Stimulated activated CD8-positive, alpha-beta memory T cell treated with anti-CD3 and anti-CD28 coated beads, Interleukin-12 subunit alpha, Interleukin-12 subunit beta, amount 100 ng/mL, for 24 hours (primary cell): ENCODE results near the gene ZIK1.

ENCODE experiments used
- DNase-seq: peaks from one replicate; pipeline ENCODE4 v3.0.0-alpha.2; 2020; ENCODE audit errors: extremely low read depth

The ZIK1 gene

DNA sequence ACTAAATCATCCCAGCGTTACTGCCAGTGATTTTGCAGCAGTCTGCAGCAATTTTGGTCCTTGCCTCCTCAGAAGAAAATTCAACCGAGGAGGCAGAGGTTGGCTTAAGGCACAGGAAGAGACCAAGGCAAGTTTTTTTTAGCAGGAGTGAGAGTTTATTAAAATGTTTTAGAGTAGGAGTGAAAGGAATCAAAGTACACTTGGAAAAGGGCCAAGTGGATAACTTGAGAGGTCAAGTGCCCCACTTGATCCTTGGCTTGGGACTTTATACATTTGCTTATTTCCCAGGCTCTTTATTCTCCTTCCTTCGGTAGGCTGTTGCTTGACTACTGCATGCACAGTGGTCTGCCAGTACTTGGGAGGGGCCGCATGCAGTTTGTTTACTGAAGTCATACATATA, 27.2 kb downstream of the ZIK1 start:
- DNase-seq: no peak

DNA sequence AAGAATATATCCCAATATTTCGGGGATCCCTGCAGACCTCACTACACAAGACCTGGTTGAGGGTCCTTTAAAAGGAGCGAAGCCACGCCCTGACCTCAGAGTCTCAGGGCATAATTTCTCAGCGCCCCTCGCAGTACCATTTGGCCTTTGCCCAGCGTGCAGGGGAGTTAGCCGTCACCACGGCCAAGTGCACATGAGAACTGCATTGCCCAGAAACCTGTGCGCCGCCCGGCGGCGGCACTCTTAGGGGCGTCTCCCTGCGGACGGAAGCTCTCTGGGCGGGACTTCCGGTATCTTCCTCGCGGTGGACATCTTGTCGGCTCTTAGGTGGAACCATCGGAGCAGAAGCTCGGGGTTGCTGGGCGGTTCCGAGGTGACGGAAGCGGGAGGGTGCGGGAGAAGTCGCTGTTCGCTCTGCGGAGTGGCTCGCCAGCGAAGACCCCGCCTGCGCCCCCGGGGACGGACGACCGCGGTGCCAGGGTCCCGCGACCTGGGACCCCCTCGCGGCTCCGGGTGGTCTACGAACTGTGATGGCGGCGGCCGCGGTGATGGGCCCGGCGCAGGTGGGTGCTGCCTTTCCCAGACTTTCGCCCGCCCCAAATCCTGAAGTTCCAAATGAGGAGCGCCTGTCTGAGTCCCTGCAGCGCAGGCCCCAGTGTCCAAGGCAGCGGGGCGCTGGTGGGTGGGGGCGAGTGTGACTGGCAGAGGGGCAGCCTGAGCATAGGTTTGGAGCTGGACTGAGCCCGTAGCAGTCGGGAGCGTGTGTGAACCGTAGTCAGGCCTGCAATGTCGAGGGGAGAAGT, 30.2 kb downstream of the ZIK1 start, which contains the start of gene ZNF134:
TSS of gene ZNF134 (plus strand) at position 302 of the 803 bp plus-strand sequence. CDS start 5,227 bp downstream, outside the sequence.
- peak; percentile 78 for DNase-seq

DNA sequence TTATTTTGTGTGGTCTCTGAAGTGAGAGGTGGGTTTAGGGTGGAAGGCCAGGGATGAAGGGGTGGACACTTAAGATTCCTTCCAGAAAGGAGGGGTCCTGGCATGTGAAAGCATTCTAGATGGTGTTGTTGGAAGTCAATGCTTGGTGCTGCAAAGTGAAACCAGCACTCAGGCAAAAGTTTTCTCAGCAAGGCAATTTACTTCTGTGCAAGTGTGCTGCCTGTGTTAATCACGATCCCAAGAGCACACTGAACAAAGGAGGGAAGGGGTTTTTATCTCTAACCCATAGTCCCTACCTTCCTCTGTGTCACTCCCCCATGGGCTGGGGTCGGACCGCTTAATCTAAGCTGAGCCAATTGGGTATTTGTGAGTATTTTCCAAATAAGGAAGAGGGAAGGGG, 31.4 kb downstream of the ZIK1 start:
- DNase-seq: no peak

DNA sequence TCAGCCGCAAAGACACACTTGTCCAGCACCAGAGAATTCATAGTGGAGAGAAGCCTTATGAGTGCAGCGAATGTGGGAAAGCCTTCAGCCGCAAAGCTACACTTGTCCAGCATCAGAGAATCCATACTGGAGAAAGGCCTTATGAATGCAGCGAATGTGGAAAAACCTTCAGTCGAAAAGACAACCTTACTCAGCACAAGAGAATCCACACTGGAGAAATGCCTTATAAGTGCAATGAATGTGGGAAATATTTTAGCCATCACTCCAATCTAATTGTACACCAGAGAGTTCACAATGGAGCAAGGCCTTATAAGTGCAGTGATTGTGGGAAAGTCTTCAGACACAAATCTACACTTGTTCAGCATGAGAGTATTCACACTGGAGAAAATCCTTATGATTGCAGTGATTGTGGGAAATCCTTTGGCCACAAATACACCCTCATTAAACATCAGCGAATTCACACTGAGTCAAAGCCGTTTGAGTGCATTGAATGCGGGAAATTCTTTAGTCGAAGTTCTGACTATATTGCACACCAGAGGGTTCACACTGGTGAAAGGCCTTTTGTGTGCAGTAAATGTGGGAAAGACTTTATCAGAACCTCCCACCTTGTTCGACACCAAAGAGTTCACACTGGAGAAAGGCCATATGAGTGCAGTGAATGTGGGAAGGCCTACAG, 36.9 kb downstream of the ZIK1 start:
- DNase-seq: no peak

DNA sequence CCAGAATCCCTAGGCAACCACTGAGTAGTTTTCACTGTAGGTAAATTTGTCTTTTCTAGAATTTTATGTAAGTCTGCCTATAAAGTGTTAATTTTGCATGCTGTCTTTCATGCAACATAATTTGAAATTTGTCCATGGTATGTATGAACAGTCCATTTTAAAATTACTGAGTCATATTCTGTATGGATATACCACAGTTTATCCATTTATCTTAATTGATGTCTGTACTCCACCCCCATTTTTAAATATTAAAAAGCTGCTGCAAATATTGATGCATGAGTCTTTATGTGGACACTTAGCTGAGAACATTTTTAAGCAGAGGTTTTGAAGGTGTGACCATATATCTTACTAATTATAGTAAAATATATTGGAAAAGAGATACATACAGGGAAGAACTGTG, 39.1 kb downstream of the ZIK1 start:
- DNase-seq: no peak

DNA sequence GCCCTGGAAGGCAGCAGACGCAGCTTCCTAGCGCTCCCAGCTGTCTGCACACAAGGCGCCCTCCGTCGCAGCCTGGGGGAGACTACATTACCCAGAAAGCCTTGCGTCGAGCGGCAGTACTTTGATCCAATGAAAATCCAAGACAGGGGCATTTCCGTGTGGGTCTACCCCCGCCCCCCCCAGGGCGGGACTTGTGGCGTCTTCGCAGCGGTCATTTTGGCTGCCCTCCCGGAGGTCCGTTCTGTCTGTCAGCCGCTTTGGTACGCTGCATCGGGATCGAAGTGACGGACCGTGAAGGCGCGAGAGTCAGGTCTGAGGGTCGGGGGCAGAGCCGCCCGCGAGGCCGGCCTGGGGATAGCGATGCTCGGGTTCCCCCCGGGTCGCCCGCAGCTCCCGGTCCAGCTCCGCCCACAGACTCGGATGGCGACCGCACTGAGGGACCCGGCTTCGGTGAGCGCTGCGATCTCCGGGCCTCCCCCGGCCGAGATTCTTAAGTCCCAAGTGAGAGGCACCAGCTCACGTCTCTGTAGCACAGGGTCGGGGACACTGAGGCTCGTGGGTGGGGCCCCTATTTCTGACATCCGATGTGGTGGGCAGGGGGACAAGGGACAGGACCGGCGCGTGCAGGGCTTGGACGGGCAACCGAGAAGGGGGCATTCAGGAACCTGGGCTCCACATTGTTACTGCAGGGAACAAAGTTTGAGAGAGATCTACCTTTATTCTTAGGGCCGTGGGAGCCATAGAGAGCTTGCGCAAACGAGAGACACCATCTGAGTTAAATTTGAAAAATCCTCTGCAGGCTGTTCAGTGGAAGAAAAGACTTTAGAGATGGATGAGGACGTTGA, 49.3 kb downstream of the ZIK1 start, which contains the start of gene ZNF211:
TSS of gene ZNF211 (plus strand) at position 182 of the 845 bp plus-strand sequence. CDS start at position 361, 179 bp downstream.
- peak; percentile 74 for DNase-seq

DNA sequence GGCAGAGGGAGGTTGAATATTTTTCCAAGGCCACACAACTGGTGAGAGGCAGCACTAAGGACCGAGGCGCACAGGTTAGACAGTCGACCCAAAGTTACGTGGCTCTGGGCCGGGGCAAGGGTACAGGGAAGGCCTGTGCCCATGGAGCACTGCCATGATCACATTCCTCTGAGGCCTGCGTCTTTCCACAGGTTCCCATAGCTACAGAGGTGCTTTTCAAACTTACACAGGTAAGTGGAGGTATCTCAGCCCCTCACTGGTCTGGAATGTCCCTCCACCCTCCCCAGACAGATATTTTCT, 49.8 kb downstream of the ZIK1 start:
- DNase-seq: no peak

DNA sequence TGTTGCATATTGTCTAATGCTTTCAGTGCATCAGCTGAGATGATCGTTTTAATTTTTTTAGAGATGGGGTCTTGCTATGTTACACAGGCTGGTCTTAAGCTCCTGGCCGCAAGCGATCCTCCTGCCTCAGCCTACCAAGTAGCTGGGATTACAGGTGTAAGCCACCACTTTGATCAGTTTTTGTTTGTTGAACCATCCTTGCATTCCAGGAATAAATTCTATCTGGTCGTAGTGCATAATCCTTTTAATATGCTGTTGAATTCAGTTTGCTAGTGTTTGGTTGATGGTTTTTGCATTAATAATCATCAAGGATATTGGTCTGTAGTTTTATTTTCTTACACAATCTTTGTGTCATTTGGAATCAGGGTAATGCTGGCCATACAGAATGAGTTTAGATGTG, 53.4 kb downstream of the ZIK1 start:
- no peak for DNase-seq

DNA sequence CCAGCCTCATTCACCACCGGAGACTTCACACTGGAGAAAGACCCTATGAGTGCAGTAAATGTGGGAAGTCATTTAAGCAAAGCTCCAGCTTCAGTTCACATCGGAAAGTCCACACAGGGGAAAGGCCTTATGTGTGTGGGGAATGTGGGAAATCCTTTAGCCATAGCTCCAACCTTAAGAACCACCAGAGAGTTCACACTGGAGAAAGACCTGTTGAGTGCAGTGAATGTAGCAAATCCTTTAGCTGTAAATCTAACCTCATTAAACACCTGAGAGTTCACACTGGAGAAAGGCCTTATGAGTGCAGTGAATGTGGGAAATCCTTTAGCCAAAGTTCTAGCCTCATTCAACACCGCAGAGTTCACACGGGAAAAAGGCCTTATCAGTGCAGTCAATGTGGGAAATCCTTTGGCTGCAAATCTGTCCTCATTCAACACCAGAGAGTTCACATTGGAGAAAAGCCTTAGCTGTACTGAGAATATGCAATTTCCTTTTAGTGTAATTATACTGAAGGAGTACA, 57.8 kb downstream of the ZIK1 start:
- DNase-seq: no peak

DNA sequence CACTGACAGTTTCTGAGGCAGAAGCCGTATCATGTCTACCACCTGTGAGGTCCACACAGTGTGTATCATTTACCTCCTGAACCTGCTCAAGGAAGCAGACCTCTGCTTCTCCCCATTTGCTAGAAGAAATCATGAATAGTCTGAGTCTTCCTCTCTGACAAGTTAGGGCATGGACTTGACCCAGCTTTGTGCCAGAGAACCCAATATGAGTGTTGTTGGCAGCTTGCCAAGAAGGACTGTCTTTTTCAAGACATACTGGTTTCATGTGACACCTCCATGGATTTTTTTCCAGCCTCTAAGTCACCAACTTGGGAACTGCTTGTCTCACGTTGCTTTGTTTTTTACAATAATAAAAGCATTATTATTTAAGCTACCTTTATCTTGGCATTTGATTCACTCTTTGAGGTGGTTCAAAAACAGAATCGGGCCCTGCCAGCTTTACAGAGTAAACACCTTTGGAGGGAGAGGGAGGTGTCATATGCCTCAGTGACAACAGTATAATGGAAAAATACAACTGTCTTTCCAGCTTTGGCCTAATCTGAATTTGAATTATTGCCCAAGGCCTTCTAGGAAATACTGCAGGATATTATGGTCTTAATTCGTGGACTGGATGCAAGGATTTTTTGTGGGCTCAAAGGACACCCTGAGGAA, 58.6 kb downstream of the ZIK1 start:
- no peak for DNase-seq
